ENCODE data around the gene RNF128.

RNF128 gene

GRCh38 chrX:106726485-106727437 is at the start of gene RNF128:
Gene RNF128, plus strand, starts transcription at chrX:106726701. Its CDS starts 213 bp downstream, at chrX:106726914.
- peak in 1 of 4 experiments; percentile 1 for DNase-seq (ENCODE audit: low read depth in 4 of 4, low spot score in 1 of 4)

GRCh38 chrX:106680716-106681115 is 45.8 kb upstream of the RNF128 start:
- no peak for DNase-seq (ENCODE audit: low read depth in 4 of 4, low spot score in 1 of 4)

DNA sequence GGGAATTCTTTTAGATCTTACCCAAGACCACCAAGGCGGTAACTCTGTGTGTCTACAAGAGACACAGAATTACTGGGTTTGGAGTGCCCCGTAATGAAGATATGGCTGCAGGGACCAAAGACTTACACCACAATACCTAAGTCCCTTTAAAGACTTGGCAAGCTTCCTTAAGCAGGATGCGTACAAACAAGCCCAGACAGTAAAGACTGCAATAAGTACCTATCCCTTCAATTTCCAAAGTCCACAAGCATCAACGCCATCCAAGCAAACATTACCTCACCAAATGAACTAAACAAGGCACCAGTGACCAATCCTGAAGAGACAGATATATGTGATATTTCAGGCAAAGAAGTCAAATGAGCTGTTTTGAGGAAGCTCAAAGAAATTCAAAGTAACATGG is 42.3 kb upstream of the RNF128 start:
- no peak for DNase-seq (ENCODE audit: low read depth in 4 of 4, low spot score in 1 of 4)

DNA sequence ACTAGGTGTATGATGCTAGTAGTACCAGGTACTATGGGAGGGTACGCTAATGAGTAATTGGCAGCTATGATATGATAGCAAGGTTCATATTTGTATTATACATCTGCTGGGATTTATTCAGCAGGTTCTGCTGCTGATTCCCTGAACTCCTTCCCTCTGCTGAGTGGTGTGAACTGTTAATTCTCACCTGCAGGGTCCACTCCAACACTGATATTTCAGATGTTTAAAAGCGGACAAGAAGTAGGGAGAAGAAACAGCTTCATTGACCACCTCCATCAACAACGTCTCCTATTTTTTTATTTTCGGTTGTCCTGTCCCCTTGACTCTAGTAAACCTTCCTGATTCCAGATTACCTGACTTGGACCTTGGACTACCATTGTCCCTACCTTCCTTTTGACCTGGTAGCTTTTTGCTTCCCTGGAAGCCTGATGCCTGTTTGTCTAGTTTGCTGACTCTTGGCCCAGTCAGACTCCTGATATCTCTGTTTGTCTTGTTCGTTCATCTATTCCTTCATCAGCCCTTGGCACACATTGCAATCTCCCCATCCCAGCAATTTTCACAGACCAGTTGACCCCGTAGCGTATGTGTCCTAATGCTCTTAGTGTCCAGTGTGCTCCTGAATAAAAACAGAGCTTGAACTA is 34.0 kb upstream of the RNF128 start:
- no peak for DNase-seq (ENCODE audit: low read depth in 4 of 4, low spot score in 1 of 4)

DNA sequence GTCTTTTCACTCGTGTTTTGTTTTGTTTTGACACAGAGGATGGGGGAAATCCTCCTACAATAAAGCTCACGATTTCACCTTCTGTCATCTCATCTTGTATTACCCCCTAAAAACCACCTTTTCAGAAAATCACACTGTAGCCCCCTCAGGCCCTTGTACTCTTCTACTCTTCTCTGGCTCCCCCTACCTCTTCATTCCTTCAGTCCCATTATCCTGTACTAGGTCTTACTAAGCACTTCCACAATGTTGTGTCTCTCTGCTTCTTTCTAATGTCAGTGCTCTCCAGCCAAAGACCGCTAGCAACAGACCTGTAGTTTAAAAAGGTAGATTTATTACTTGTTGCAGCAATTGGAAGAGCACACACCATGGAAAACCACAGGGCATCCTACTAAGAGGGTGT is 30.0 kb upstream of the RNF128 start:
- DNase-seq (ENCODE audit: low read depth in 4 of 4, low spot score in 1 of 4) = no peak

DNA sequence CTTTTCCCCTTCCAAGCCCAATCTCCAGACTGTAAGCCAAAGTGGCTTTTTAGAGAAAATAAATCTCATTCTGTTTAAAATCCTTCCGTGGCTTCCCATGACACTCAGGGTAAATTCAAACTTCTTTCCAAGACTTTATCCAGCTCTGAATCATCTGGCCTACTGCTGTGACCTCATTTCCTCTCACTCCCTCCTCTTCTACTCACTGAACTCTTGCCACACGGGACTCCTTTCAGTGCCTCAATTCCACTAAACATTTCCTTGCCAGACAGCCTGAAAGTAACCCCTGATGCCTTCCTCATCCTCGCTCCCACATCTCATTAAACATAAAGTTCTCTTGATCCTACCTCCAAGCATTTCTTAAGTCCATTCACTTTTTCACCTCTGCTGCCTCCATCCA is 27.8 kb upstream of the RNF128 start:
- no peak for DNase-seq (ENCODE audit: low read depth in 4 of 4, low spot score in 1 of 4)

- DNase-seq (ENCODE audit: low read depth in 4 of 4, low spot score in 1 of 4) = no peak
Measured at GRCh38 chrX:106702636-106703035, 23.9 kb upstream of the RNF128 start.

DNA sequence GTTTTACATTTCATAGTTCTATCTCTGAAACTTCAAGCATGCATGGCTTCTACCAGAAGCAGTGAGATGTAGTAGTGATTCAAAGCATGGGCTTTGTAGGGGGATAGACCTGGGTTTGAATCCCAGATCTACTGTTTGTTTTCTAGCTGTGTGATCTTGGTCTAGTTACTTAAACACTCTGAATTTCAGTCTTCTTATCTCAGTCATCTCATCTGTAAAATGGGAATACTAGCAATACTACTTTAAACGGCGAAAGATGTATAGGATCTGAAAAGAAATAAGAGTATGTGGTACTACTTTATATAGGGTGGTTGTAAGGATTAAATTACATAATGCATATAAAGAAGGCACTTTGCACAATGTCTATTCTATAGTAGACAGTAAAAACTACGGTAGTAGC is 20.0 kb upstream of the RNF128 start:
- DNase-seq (ENCODE audit: low read depth in 4 of 4, low spot score in 1 of 4) = no peak

DNA sequence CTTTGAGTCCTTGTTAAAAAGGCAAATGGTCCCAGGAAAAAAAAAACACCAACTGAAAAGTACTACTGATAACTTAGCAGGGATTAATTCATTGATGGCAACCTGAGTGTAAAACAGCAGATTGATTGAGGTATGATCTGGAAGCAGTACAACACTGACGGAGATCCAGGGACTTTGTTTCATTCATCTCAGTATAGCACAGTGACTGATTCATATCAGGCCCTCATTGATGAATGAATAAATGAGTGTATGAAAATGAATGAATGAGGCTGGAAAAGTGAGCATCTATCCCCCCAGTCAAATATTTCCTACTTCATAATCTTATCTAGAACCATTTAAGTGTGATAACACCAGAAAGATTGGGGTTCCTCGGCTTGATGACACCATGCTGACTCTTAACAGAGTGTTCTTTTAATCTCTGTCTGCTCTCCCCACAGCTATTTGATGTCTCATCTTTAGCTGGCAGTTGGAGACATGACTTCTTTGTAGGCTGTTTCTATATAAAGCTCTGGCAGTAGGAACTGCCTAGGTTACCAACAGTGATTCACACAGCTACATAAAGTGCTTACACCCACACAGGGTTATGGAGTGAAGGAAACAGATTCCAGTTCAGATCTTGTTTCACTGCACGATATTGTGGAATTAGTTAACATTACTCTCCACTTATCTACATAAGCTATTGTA is 18.6 kb upstream of the RNF128 start:
- DNase-seq (ENCODE audit: low read depth in 4 of 4, low spot score in 1 of 4) = no peak

GRCh38 chrX:106710771-106711170 is 15.7 kb upstream of the RNF128 start:
- no peak for DNase-seq (ENCODE audit: low read depth in 4 of 4, low spot score in 1 of 4)

DNA sequence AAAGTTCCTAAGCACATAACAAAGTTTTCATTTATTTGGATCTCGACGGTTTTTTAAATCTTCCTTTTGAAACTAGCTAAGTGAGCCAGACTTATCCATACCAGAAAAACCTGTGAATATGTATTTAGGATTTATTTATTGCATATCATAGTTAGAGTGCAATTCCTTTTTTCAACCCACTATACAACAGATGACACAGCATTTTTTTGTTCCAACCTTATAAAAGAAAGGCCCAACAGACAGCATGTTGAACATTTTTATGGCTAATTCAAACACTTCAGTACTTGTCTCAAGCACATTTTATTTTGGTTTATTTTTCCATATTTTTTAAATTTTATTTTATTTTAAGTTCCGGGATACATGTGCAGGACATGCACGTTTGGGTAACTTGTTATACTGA is 15.1 kb upstream of the RNF128 start:
- DNase-seq (ENCODE audit: low read depth in 4 of 4, low spot score in 1 of 4) = no peak

DNA sequence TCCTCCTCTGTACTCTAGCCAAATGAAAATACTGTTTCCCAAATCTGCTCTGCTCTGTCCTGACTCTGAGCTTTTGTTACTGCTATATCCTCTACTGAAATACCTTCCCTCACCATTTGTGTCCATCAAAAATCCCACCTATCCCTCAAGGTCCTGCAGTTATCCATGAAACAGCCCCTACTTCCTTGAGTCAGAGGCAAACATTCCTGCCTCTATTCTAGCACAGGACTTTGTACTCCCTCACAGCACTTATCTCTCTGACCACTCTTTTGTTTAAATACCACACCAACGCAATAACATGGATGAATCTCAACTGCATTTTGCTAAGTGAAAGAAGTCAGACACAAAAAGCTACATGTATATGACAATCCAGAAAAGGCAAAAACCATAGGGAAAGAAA is 10.5 kb upstream of the RNF128 start:
- no peak for DNase-seq (ENCODE audit: low read depth in 4 of 4, low spot score in 1 of 4)

DNA sequence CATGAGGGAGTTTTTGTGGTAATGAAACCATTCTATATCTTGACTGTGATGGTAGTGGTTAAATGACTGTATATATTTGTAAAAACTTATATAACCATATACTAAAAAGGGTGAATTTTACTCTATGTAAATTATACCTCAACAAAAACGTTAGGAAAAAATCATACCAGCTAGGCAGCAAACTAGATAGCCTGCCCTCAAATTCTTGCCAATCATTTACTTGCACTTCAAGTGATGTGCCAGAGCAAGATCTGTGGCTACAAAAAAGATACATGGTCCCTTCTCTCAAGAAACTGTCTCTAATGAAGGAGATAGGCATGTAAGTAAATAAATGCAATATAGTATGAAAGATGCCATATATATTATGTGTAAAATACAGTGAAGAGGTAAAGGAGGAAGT is 10.0 kb upstream of the RNF128 start:
- no peak for DNase-seq (ENCODE audit: low read depth in 4 of 4, low spot score in 1 of 4)

GRCh38 chrX:106718709-106719108 is 7.8 kb upstream of the RNF128 start:
- DNase-seq (ENCODE audit: low read depth in 4 of 4, low spot score in 1 of 4) = no peak

GRCh38 chrX:106725931-106726330 is 570 bp upstream of the RNF128 start:
- no peak for DNase-seq (ENCODE audit: low read depth in 4 of 4, low spot score in 1 of 4)

DNA sequence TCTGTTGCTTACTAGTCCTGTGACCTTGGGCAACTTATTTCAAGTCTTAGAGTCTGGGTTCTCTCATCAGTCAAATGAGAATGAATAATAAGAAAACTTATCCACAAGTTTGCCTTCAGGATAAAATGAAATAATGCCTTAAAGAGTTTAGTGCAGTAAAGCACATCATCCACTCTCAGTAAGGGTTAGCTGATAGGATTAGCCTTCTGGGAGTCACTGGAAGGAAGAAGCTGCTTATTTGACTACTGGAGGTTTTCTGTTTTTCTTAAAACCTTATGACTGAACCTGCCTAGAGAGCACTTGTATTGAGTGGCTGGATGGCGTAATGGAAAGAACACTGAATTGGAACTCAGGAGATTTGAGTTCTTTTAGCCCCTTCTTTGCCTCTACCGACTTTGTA is 1.8 kb downstream of the RNF128 start:
- no peak for DNase-seq (ENCODE audit: low read depth in 4 of 4, low spot score in 1 of 4)

DNA sequence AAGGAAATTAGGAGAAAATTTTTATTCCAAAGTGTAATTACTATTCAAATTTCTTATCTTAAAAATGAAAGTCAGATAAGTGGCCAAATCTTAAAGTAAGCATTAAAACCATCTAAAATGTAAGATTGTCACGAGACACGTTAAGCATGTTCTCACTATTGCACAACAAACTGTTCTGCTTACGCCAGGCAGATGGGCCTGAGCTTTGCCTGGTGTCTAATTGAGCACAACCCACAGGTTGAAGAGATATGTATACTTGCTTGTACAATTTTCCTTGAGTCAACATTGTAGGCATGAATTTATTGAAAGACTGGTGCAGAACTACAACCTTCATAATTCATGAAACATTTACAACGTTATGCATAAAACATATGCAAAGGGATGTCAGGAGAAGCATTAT is 3.9 kb downstream of the RNF128 start:
- no peak for DNase-seq (ENCODE audit: low read depth in 4 of 4, low spot score in 1 of 4)

GRCh38 chrX:106731590-106731989 is 5.1 kb downstream of the RNF128 start:
- no peak for DNase-seq (ENCODE audit: low read depth in 4 of 4, low spot score in 1 of 4)

DNA sequence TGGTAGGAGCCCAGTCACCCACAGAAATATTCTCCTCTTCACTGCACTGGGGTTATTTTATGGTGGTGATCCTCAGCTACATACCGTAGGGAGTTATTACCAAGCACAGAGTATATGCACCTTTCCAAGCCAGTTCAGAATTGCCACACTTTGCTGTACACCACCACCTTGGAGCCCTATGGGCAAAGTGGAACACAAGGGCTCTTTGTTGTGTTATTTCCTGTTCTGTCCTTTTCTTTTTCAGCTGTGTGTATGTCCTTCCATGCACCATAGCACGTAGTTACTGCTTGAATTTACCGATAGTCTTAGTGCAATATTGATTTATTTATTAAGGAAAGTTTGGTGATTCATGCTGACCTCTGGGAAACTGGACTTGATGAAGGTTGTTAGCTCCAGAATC is 8.3 kb downstream of the RNF128 start:
- no peak for DNase-seq (ENCODE audit: low read depth in 4 of 4, low spot score in 1 of 4)

DNA sequence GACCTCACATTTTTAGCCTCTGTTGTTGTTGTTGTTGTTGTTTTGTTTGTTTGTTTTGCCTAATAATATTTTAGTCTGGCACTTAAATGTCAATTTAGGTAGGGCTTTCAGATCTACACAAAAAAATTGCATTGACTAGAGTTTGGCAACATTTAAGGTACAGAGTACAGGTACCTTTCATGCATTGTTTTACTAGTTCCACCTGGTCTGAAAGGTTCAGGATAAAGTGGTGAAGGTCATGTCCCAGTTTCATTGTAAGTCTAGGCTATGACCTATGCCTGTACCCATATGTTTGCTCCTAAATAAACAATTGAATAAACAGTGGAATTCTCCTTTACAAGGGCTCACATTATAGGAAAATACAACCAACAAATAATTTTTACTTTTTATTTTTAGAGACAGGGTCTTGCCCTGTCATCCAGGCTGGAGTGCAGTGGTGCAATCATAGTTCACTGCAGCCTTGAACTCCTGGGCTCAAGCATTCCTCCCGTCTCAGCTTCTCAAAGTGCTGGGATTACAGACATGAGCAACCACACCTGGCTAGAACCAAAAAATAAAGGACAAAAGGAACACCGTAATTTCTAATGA is 13.8 kb downstream of the RNF128 start:
- no peak for DNase-seq (ENCODE audit: low read depth in 4 of 4, low spot score in 1 of 4)

- DNase-seq (ENCODE audit: low read depth in 4 of 4, low spot score in 1 of 4) = no peak
Measured at GRCh38 chrX:106742193-106742592, 15.7 kb downstream of the RNF128 start.

- DNase-seq (ENCODE audit: low read depth in 4 of 4, low spot score in 1 of 4) = no peak
Measured at GRCh38 chrX:106742805-106743204, 16.3 kb downstream of the RNF128 start.

Measured in stimulated activated CD4-positive, alpha-beta T cell treated with anti-CD3 and anti-CD28 coated beads, Interleukin-1b, Interleukin-23, amount 100 ng/mL, for 24 hours (primary cell).